ENCODE measurements around the gene CLIC4.

DNA sequence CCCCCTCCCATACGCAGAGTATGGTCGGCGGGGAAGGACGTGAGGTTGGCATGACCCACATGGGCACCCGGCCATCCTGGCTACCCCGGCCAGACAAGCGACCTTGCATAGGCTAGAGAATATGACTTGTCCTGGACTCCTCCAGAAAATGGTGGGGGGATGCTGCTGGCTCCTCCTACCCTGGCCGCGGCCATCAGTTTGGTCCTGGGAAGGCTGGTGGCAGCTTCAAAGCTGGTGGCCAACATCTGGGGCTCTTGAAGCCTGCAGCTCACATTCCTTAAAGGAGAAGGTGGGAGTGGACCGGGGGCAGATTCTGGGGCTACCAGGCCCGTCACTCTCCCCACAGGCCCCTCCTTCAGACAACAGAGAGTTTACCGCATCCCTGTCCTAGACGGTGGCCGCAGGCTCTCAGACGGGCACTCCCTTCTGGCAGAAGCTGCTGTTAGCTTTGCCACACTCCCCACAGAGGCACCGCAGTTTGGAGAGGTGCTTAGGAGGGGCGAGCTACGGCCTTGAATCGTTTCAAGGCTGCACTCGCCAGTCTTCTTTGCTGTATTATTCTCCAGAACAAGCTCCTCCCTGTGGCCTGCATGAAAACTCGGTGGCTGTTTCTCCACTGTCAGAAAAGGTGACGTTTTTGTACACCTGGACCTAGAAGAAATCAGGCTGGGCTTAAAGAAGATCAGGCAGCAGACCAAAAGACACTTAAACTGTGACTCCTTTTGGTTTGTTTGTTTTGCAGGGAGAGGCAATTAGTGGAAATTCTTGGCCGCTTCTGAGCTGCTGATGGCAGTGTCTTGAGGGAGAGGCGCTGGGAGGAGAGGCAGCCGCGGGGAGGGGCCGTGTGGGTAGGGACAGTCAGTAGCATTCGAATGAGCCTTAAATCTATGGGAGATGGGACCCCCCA is 116.8 kb downstream of the CLIC4 start:
- TF ChIP-seq CTCF (IDR thresholded peaks at IDR 0.05) (no peak), EZH2 (IDR thresholded peaks at IDR 0.05; ENCODE audit: borderline replicate concordance, insufficient read depth, low read depth, low read length, poor library complexity, severe bottlenecking) (no peak)

All from B cell (primary cell).